ENCODE data around the gene EGFR. TPM values are rescaled to one million over a fixed set of nuclear protein-coding genes. Genes with fewer than 3 reads are reported as not detected.
A peak's percentile ranks its signal among the peaks of the same experiment; 100 is the strongest.

The EGFR gene
- polyA plus RNA-seq, 1 of the 3 experiments (the other 2 are of a cell fraction) = 37.6 TPM

DNA sequence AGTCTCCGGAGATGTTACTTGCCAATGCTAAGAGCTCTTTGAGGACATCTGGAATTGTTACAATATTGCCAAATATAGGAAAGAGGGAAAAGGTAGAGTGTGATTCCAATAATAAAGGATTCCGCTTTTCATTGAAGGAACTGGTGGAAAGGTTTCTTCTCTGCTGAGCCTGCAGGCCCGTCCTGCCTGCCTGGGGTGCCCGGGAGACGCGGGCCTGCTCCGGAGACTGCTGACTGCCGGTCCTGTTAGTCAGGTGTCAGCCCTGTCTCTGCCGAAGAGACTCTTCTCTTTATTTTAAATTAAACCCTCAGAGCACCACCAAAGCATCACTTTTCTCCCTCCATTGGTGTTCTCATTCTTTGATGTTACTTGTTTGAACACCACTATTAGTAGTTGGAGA lies 2.2 kb downstream of the EGFR start:
- no peaks in the 10 kb centered on the region for H3K9me2 ChIP-seq
- POLR2A ChIA-PET = no interaction called here
- WGBS (ENCODE audit: low lambda C conversion rate) = 93% methylated on average over 9 of the region's 9 CpGs
- no peaks in the 10 kb centered on the region for H3K9me3 ChIP-seq
- no peaks in the 10 kb centered on the region for H3K27me3 ChIP-seq (ENCODE audit: insufficient read depth)
- H3K9ac ChIP-seq = no peak overlapping the region
- H3K36me3 ChIP-seq (replicated peaks in 1 of 2; ENCODE audit: control insufficient read depth in 1 of 2, insufficient read depth in 2 of 2, low read length in 1 of 2) = peaks cover 10 to 29% of the 10 kb centered on the region in 2 experiments
- peaks cover 78% of the 10 kb centered on the region for H3K79me2 ChIP-seq (ENCODE audit: insufficient read depth)
- H3K4me2 ChIP-seq = peak overlapping the region; percentile 83
- no peak for DNase-seq
- H3K4me3 ChIP-seq (ENCODE audit: low read depth in 2 of 2, low read length in 1 of 2) = peak overlapping the region; percentile 83 to 94; a peak in 3 of 4 replicates
- H3K27ac ChIP-seq (ENCODE audit: low read depth in 2 of 2, low read length in 1 of 2) = no peak overlapping the region
- H2AFZ ChIP-seq (ENCODE audit: low read depth) = no peak overlapping the region
- H3K4me1 ChIP-seq (ENCODE audit: control insufficient read depth in 1 of 2, insufficient read depth in 2 of 2, low read depth in 1 of 2, low read length in 1 of 2) = peaks cover 13 to 19% of the 10 kb centered on the region in 2 experiments; a peak in 2 of 4 replicates
- H4K20me1 ChIP-seq (ENCODE audit: insufficient read depth) = peaks cover 62% of the 10 kb centered on the region
- CTCF ChIA-PET = interaction anchor here (0.7 to 6.1 kb wide), 6 partner anchors 46 to 335 kb away, joined by 3 to 61 read pairs (median 3); no protein-coding TSS in a partner anchor
- TF ChIP-seq RCOR1 (IDR thresholded peaks at IDR 0.05; ENCODE audit: low read length) (no peak), SMC3 (IDR thresholded peaks at IDR 0.05; ENCODE audit: low read depth, low read length) (no peak), YY1 (IDR thresholded peaks at IDR 0.05; ENCODE audit: low read depth) (no peak), FOSL2 (IDR thresholded peaks at IDR 0.05; ENCODE audit: borderline replicate concordance, low read depth) (no peak), MAX (IDR thresholded peaks at IDR 0.05; ENCODE audit: low read depth) (no peak), CHD2 (IDR thresholded peaks at IDR 0.05; ENCODE audit: low read length, partially characterized antibody) (no peak), IRF3 (IDR thresholded peaks at IDR 0.05; ENCODE audit: low read depth, low read length) (no peak), JUND (IDR thresholded peaks at IDR 0.05) (no peak)
- TF ChIP-seq, protein P1, sequence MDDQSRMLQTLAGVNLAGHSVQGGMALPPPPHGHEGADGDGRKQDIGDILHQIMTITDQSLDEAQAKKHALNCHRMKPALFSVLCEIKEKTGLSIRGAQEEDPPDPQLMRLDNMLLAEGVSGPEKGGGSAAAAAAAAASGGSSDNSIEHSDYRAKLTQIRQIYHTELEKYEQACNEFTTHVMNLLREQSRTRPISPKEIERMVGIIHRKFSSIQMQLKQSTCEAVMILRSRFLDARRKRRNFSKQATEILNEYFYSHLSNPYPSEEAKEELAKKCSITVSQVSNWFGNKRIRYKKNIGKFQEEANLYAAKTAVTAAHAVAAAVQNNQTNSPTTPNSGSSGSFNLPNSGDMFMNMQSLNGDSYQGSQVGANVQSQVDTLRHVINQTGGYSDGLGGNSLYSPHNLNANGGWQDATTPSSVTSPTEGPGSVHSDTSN (IDR thresholded peaks at IDR 0.05) = no peak
- H3F3A ChIP-seq (replicated peaks; ENCODE audit: insufficient read depth) = peaks cover 6% of the 10 kb centered on the region

- Histone ChIP-seq H3K27me3 (ENCODE audit: insufficient read depth) (no peaks in the 10 kb centered on the region), H3K4me2 (peak overlapping the region; percentile 83), H4K20me1 (ENCODE audit: insufficient read depth) (peaks cover 75% of the 10 kb centered on the region), H3K9me2 (no peaks in the 10 kb centered on the region), H3F3A (replicated peaks; ENCODE audit: insufficient read depth) (peaks cover 11% of the 10 kb centered on the region), H3K4me1 (ENCODE audit: control insufficient read depth in 1 of 2, insufficient read depth in 2 of 2, low read depth in 1 of 2, low read length in 1 of 2) (peaks cover 17 to 25% of the 10 kb centered on the region in 2 experiments; a peak in 2 of 4 replicates), H3K9me3 (no peaks in the 10 kb centered on the region), H3K4me3 (ENCODE audit: low read depth in 2 of 2, low read length in 1 of 2) (peak overlapping the region in 1 of 2 experiments; percentile 83; a peak in 2 of 4 replicates), H3K27ac (ENCODE audit: low read depth in 2 of 2, low read length in 1 of 2) (no peak overlapping the region; a peak in 1 of 4 replicates), H3K9ac (no peak overlapping the region), H3K36me3 (replicated peaks in 1 of 2; ENCODE audit: control insufficient read depth in 1 of 2, insufficient read depth in 2 of 2, low read length in 1 of 2) (peaks cover 10 to 35% of the 10 kb centered on the region in 2 experiments), H2AFZ (ENCODE audit: low read depth) (no peak overlapping the region), H3K79me2 (ENCODE audit: insufficient read depth) (peaks cover 91% of the 10 kb centered on the region)
- POLR2A ChIA-PET = no interaction called here
- TF ChIP-seq FOXM1 (IDR thresholded peaks at IDR 0.05; ENCODE audit: low read depth) = no peak
- no peak for DNase-seq
- CTCF ChIA-PET = interaction anchor here (0.9 to 6.1 kb wide), 4 partner anchors 233 to 264 kb away, joined by 3 to 61 read pairs (median 3); no protein-coding TSS in a partner anchor
- 94% methylated on average over 17 of the region's 17 CpGs for WGBS (ENCODE audit: low lambda C conversion rate)
These were observed 3.5 kb downstream of the EGFR start for GRCh38 chr7:55022002-55022985.

Data from SK-N-SH (cell line).